T-cell (primary cell): Measurements from ENCODE around the gene ZNG1E. TPM values are rescaled to one million over a fixed set of nuclear protein-coding genes. Genes with fewer than 3 reads are reported as not detected.
"Not testable (repeated sequence)": the region's sequence is repeated elsewhere in the genome, so short reads cannot be mapped to it uniquely, and the experiment has no call there.

ENCODE experiments used
- ATAC-seq, 4 experiments: fragments of 200-7000 bp in 3 of 4; fragments of 150-1000 bp in 1 of 4; cut with Tn5 transposase; replicated peaks in 1 of 4; 1 replicate in 3 of 4; 2 replicates in 1 of 4; pipeline ENCODE4 v1.10.0; 2021; ENCODE audit warnings: moderate library complexity in 3 of 4, mild to moderate bottlenecking in 2 of 4, moderate number of reproducible peaks in 1 of 4
- CTCF ChIA-PET, 2 donors: fragments of 300-600 bp; sonication (Branson Sonifier 250); formaldehyde crosslinking; loops; one replicate each; lab custom pipeline; 2022; ENCODE audit warnings: antibody characterized with exemption in 2 of 2; lab: Charles Lee
- POLR2A ChIA-PET, 2 donors: fragments of 300-600 bp; sonication (Branson Sonifier 250); formaldehyde crosslinking; loops; one replicate each; lab custom pipeline; 2022; ENCODE audit warnings: antibody characterized with exemption in 2 of 2; lab: Charles Lee
- DNase-seq, 35 experiments: peaks; one replicate each; pipeline versions ENCODE4 v3.0.0 to v3.0.0-alpha.2; 2013 to 2023
- H3K27ac ChIP-seq: one replicate; pipeline ENCODE4 v1.5.1; 2013; ENCODE audit warnings: low read length
- H3K27me3 ChIP-seq, 2 experiments: replicated peaks in 1 of 2; 1 replicate in 1 of 2; 2 replicates in 1 of 2; pipeline versions ENCODE4 v1.6.1 to v1.7.0; 2013; ENCODE audit warnings: low read length in 1 of 2, mixed read lengths in 1 of 2; ENCODE audit not compliant: control insufficient read depth in 2 of 2, insufficient read depth in 2 of 2; ENCODE audit errors: extremely low read depth in 1 of 2
- H3K36me3 ChIP-seq, 2 donors: 1 replicate in 1 of 2; 2 replicates in 1 of 2; pipeline versions ENCODE4 v1.6.1 to v1.7.0; 2013; ENCODE audit warnings: low read length in 1 of 2; ENCODE audit not compliant: control insufficient read depth in 2 of 2, insufficient read depth in 1 of 2; ENCODE audit errors: extremely low read depth in 1 of 2
- H3K4me1 ChIP-seq, 2 experiments: 1 replicate in 1 of 2; 2 replicates in 1 of 2; pipeline versions ENCODE4 v1.6.1 to v1.7.0; 2013; ENCODE audit warnings: low read length in 2 of 2, mixed read lengths in 1 of 2; ENCODE audit not compliant: insufficient read depth in 2 of 2, control insufficient read depth in 1 of 2; ENCODE audit errors: extremely low read depth in 1 of 2
- H3K4me3 ChIP-seq, 2 donors: 1 replicate in 1 of 2; 2 replicates in 1 of 2; pipeline versions ENCODE4 v1.5.1 to v1.7.0; 2013; ENCODE audit warnings: mild to moderate bottlenecking in 2 of 2, low read length in 1 of 2, moderate library complexity in 1 of 2; ENCODE audit not compliant: control insufficient read depth in 1 of 2; ENCODE audit errors: extremely low read depth in 1 of 2
- H3K9me3 ChIP-seq: 2 replicates; pipeline ENCODE4 v1.7.0; 2013
- H3K27ac Mint-ChIP-seq, 2 donors: one replicate each; pipeline ENCODE4 v1.8.0; 2020 to 2021; ENCODE audit warnings: mild to moderate bottlenecking in 2 of 2, mixed read lengths in 2 of 2
- H3K27me3 Mint-ChIP-seq, 2 donors: one replicate each; pipeline ENCODE4 v1.8.0; 2021 to 2022; ENCODE audit warnings: mixed read lengths in 2 of 2
- H3K36me3 Mint-ChIP-seq: one replicate; pipeline ENCODE4 v1.8.0; 2021; ENCODE audit warnings: mixed read lengths
- H3K4me1 Mint-ChIP-seq, 3 donors: one replicate each; pipeline ENCODE4 v1.8.0; 2020 to 2022; ENCODE audit warnings: mixed read lengths in 3 of 3, mild to moderate bottlenecking in 1 of 3
- H3K4me3 Mint-ChIP-seq, 3 donors: one replicate each; pipeline ENCODE4 v1.8.0; 2020 to 2022; ENCODE audit warnings: mild to moderate bottlenecking in 3 of 3, mixed read lengths in 3 of 3, moderate library complexity in 3 of 3
- H3K9me3 Mint-ChIP-seq, 3 donors: one replicate each; pipeline ENCODE4 v1.8.0; 2020 to 2022; ENCODE audit warnings: mixed read lengths in 3 of 3
- WGBS: methylation state at CpG from one replicate; pipeline ENCODE4 v1.1.5; 2013; ENCODE audit warnings: missing lambda C conversion rate; ENCODE audit not compliant: insufficient coverage; 5-methylcytosine and 5-hydroxymethylcytosine counted together
- total RNA-seq, 35 experiments: library from RNA in 6 of 35; stranded (reverse) in 6 of 35; fragments of 120-200 nt in 1 of 35; gene quantifications; one replicate each; pipeline versions ENCODE4 v1.2.1 to v1.2.4 and lab custom pipeline; 2013 to 2026

The ZNG1E gene
- total RNA-seq (10 to 100 TPM; 32.0 to 53.1 (median 43.9) TPM), total RNA-seq (lab: John Stamatoyannopoulos, UW) (6.5 to 21.5 (median 12.5) reads per million in 29 experiments)
- 41.0 TPM for total RNA-seq (2013)

DNA sequence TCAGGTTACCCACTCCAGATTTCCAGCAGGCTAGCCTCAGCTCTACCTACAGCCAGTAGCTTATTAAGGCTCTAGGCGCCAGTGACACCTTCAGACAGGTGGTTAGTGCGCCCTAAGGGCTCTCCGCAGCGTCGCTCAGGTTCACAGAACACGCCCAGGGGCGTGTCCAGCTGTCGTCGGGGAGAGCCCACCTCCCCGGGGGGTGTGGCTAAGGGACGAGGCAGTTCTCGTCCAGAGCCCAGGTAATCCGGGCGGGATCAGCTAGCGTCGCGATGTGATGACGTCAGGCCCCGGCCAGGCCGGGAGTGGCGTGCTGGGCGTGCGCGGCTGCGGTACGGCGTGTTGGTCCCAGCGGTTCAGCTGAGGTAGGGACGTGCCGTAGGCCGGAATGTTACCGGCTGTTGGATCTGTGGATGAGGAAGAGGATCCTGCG is at the start of gene ZNG1E:
ZNG1E (plus strand) TSS at position 340 of the 433 bp plus-strand sequence; CDS start at position 389, 49 bp downstream.
- H3K9me3 ChIP-seq, POLR2A ChIA-PET, H3K4me1 Mint-ChIP-seq, H3K4me1 ChIP-seq, CTCF ChIA-PET, H3K27ac ChIP-seq, H3K36me3 ChIP-seq, H3K27me3 ChIP-seq, H3K9me3 Mint-ChIP-seq, H3K36me3 Mint-ChIP-seq, H3K27me3 Mint-ChIP-seq: not testable (repeated sequence)
- ATAC-seq, result peak in 1 of 4 experiments; percentile 34
- Mint-ChIP-seq H3K4me3 (peak within 1 kb of the TSS; percentile 68 to 71 (median 70)), H3K27ac (peak within 1 kb of the TSS; percentile 76 to 81)
- H3K4me3 ChIP-seq, result peak within 1 kb of the TSS in 1 of 2 donors; percentile 40
- DNase-seq, result peak; percentile 31 to 80 (median 64)
- WGBS, result no CpG with 5 or more reads among the region's 33 CpGs

DNA sequence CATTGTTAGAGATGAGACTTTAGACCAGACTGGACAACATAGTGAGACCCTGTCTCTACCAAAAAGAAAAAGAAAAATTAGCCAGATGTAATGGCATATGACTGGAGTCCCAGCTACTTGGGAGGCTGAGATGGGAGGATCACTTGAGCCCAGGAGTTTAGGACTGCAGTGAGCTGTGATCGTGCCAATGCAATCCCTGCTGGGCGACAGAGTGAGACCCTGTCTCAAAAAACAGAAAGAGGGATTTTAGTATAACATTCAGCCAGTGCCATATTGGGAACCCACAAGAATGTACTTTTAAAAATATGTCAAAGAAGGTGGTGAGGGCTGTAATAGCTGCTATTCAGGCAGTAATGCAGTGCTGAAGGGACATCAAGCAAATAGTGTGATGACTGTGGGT is 2.1 kb upstream of the ZNG1E start:
- H3K4me3 Mint-ChIP-seq, H3K27ac Mint-ChIP-seq, H3K27me3 ChIP-seq, DNase-seq, H3K4me1 ChIP-seq, H3K27ac ChIP-seq, H3K36me3 ChIP-seq, H3K9me3 ChIP-seq, CTCF ChIA-PET, H3K4me1 Mint-ChIP-seq, H3K4me3 ChIP-seq, H3K9me3 Mint-ChIP-seq, H3K36me3 Mint-ChIP-seq, ATAC-seq, POLR2A ChIA-PET, H3K27me3 Mint-ChIP-seq: not testable (repeated sequence)
- 60% methylated on average over 1 of the region's 2 CpGs for WGBS

DNA sequence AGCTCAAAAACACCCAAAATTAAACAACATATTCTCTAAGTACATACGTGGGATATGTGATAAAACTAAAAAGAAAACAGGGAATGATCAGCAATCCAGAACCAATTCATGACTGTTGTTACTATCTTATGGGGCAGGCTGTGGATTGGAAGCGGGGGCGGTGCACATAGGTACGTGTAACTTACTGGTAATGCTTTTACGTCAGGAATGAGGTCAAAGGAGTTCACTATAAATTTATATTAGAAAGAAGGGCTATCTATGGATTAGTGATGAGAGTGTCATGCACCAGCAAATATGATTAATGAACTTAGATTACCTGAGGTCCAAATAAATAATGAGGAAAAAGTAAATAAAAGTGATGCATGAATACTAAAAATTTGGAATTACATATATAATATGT is 710 bp upstream of the ZNG1E start:
- H3K36me3 ChIP-seq, H3K27me3 Mint-ChIP-seq, ATAC-seq, H3K9me3 ChIP-seq, H3K9me3 Mint-ChIP-seq, H3K4me1 ChIP-seq, H3K27me3 ChIP-seq, H3K27ac ChIP-seq, H3K4me1 Mint-ChIP-seq, H3K4me3 ChIP-seq, CTCF ChIA-PET, H3K36me3 Mint-ChIP-seq, POLR2A ChIA-PET: not testable (repeated sequence)
- no CpG with 5 or more reads among the region's 5 CpGs for WGBS
- peak overlapping the region in 1 of 2 donors; percentile 39 for H3K27ac Mint-ChIP-seq
- peak overlapping the region; percentile 2 to 71 (median 53) for H3K4me3 Mint-ChIP-seq
- peak in 1 of 35 experiments; percentile 0 for DNase-seq

DNA sequence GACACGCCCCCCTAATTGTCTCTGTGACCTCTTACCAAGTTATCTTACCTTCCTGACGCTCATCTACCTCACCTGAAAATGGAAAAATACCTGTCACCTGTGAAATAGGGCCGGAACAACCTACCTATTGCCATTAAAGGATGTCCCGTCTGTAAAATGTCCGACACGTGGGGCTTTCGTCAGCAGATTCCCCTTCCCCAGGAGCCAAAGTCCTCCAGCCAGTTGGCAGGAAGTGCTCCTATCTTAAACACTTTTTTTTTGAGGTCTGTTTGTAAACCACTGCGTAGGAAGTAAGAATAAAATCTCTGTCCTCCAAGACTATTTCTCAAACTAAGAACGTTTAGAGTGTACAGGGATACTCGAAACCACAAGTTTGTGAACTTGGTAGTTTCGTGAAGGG is 661 bp downstream of the ZNG1E start:
- H3K27me3 Mint-ChIP-seq, H3K9me3 ChIP-seq, H3K27ac ChIP-seq, H3K4me3 ChIP-seq, H3K4me1 ChIP-seq, H3K27me3 ChIP-seq, H3K36me3 ChIP-seq, H3K9me3 Mint-ChIP-seq, POLR2A ChIA-PET, H3K4me1 Mint-ChIP-seq, H3K36me3 Mint-ChIP-seq, CTCF ChIA-PET: not testable (repeated sequence)
- ATAC-seq, result peak in 1 of 4 experiments; percentile 34
- no CpG with 5 or more reads among the region's 11 CpGs for WGBS
- peak overlapping the region; percentile 76 to 81 for H3K27ac Mint-ChIP-seq
- DNase-seq, result peak in 17 of 35 experiments; percentile 0 to 29 (median 5)
- peak overlapping the region; percentile 48 to 70 (median 68) for H3K4me3 Mint-ChIP-seq

DNA sequence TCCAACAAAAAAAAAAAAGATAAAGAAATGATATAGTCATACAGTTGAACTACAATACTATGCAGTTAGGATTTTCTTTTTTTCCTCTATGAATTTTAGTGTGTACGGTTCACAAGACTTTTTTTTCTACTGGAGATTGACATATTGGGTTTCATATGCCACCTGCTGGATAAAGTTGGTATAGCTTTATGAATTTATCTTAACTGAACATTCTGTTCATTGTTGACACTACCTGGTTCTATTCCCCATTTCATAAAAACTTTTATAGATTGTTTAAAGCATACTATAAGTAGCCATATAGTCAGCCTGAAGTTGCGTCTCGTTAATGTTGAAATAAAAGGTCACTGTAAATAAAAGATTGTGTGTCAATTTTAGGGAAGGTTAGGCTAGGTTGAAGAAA is 2.8 kb downstream of the ZNG1E start:
- H3K4me1 Mint-ChIP-seq, H3K27ac Mint-ChIP-seq, H3K27me3 Mint-ChIP-seq, H3K4me1 ChIP-seq, H3K9me3 Mint-ChIP-seq, H3K4me3 ChIP-seq, H3K27ac ChIP-seq, CTCF ChIA-PET, H3K9me3 ChIP-seq, DNase-seq, H3K36me3 ChIP-seq, H3K36me3 Mint-ChIP-seq, ATAC-seq, H3K4me3 Mint-ChIP-seq, H3K27me3 ChIP-seq, POLR2A ChIA-PET: not testable (repeated sequence)
- no CpG with 5 or more reads among the region's 3 CpGs for WGBS

DNA sequence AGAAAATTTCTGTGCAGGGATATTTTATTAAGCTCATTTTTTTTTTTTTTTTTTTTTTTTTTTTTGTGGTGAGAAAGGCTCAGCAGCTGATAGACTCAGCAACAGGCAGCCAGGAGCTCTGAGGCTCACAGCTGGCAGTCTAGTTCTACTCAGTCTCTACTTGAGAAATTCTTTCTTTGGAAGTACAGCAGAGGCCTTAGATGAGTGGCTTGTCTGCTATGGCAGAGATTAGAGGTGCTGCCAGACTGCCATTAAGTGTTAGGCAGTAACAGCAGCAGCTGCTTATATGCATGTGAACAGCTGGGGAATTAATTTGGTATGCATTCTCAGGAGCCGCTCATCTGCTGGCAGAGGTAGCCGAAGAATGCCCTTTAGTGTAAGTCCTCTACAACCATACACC is 27.8 kb downstream of the ZNG1E start:
- H3K36me3 Mint-ChIP-seq, ATAC-seq, H3K4me1 Mint-ChIP-seq, H3K36me3 ChIP-seq, DNase-seq, CTCF ChIA-PET, H3K27me3 ChIP-seq, H3K9me3 ChIP-seq, H3K4me3 ChIP-seq, H3K9me3 Mint-ChIP-seq, H3K4me1 ChIP-seq, H3K27ac Mint-ChIP-seq, H3K27ac ChIP-seq, H3K27me3 Mint-ChIP-seq, POLR2A ChIA-PET, H3K4me3 Mint-ChIP-seq: not testable (repeated sequence)
- no CpG with 5 or more reads among the region's 2 CpGs for WGBS

DNA sequence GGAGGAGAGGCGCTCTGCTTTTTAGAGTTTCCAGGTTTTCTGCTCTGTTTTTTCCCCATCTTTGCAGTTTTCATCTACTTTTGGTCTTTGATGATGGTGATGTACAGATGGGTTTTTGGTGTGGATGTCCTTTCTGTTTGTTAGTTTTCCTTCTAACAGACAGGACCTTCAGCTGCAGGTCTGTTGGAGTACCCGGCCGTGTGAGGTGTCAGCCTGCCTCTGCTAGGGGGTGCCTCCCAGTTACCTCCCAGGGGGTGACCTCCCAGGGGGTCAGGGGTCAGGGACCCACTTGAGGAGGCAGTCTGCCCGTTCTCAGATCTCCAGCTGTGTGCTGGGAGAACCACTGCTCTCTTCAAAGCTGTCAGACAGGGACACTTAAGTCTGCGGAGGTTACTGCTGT is 38.7 kb downstream of the ZNG1E start:
- H3K27me3 Mint-ChIP-seq, POLR2A ChIA-PET, H3K27ac Mint-ChIP-seq, H3K9me3 ChIP-seq, H3K9me3 Mint-ChIP-seq, ATAC-seq, H3K4me3 ChIP-seq, H3K4me3 Mint-ChIP-seq, H3K36me3 Mint-ChIP-seq, DNase-seq, H3K36me3 ChIP-seq, CTCF ChIA-PET, H3K4me1 ChIP-seq, H3K27ac ChIP-seq, H3K27me3 ChIP-seq, H3K4me1 Mint-ChIP-seq: not testable (repeated sequence)
- WGBS, result no CpG with 5 or more reads among the region's 5 CpGs
